Glutamatergic neuron (in vitro differentiated cells): Measurements from ENCODE around the gene GPD2. TPM values are rescaled to one million over a fixed set of nuclear protein-coding genes. Genes with fewer than 3 reads are reported as not detected.

Experiments used
- DNase-seq: peaks from one replicate; pipeline ENCODE4 v3.0.0; 2022
- H3K27ac Mint-ChIP-seq: one replicate; pipeline ENCODE4 v1.8.0; 2020; ENCODE audit warnings: mild to moderate bottlenecking, mixed read lengths, inconsistent platforms; ENCODE audit not compliant: unreplicated experiment
- H3K27me3 Mint-ChIP-seq: one replicate; pipeline ENCODE4 v1.8.0; 2020; ENCODE audit warnings: mild to moderate bottlenecking, moderate library complexity, mixed read lengths, inconsistent platforms; ENCODE audit not compliant: unreplicated experiment
- H3K36me3 Mint-ChIP-seq: one replicate; pipeline ENCODE4 v1.8.0; 2020; ENCODE audit warnings: mild to moderate bottlenecking, mixed read lengths, inconsistent platforms; ENCODE audit not compliant: unreplicated experiment
- H3K4me1 Mint-ChIP-seq: one replicate; pipeline ENCODE4 v1.8.0; 2020; ENCODE audit warnings: mild to moderate bottlenecking, low read depth, mixed read lengths, inconsistent platforms; ENCODE audit not compliant: unreplicated experiment
- H3K4me3 Mint-ChIP-seq: one replicate; pipeline ENCODE4 v1.8.0; 2020; ENCODE audit warnings: mild to moderate bottlenecking, mixed read lengths, inconsistent platforms; ENCODE audit not compliant: unreplicated experiment
- H3K9me3 Mint-ChIP-seq: one replicate; pipeline ENCODE4 v1.8.0; 2020; ENCODE audit warnings: mild to moderate bottlenecking, moderate library complexity, mixed read lengths, inconsistent platforms; ENCODE audit not compliant: unreplicated experiment
- total RNA-seq: library from RNA; stranded (reverse); fragmentation: NEBNext Ultra II Directional; extraction: Animal tissue kit (Norgen Biotek cat#: 25700); gene quantifications from one replicate; pipeline ENCODE4 v1.2.1, GENCODE V29; 2021; ENCODE audit not compliant: unreplicated experiment
- TF ChIP-seq, protein P1 (sequence below): fragments of 200-600 bp; sonication (generic); IDR thresholded peaks from one replicate; pipeline ENCODE4 v1.5.0; 2021; ENCODE audit not compliant: partially characterized antibody, unreplicated experiment

GPD2 gene
- total RNA-seq, 1 donor from 2014 or later, result 26.2 TPM

- no peak overlapping the region for H3K27ac Mint-ChIP-seq
Observed at GRCh38 chr2:156541706-156542105, 105.5 kb downstream of the GPD2 start.

GRCh38 chr2:156548413-156548812 lies 112.2 kb downstream of the GPD2 start:
- Mint-ChIP-seq H3K4me1 (no peaks in the 10 kb centered on the region), H3K9me3 (no peaks in the 10 kb centered on the region), H3K36me3 (no peaks in the 10 kb centered on the region), H3K27me3 (no peaks in the 10 kb centered on the region), H3K4me3 (no peak overlapping the region), H3K27ac (no peak overlapping the region)
- no peak for DNase-seq
- TF ChIP-seq, protein P1, sequence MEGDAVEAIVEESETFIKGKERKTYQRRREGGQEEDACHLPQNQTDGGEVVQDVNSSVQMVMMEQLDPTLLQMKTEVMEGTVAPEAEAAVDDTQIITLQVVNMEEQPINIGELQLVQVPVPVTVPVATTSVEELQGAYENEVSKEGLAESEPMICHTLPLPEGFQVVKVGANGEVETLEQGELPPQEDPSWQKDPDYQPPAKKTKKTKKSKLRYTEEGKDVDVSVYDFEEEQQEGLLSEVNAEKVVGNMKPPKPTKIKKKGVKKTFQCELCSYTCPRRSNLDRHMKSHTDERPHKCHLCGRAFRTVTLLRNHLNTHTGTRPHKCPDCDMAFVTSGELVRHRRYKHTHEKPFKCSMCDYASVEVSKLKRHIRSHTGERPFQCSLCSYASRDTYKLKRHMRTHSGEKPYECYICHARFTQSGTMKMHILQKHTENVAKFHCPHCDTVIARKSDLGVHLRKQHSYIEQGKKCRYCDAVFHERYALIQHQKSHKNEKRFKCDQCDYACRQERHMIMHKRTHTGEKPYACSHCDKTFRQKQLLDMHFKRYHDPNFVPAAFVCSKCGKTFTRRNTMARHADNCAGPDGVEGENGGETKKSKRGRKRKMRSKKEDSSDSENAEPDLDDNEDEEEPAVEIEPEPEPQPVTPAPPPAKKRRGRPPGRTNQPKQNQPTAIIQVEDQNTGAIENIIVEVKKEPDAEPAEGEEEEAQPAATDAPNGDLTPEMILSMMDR, result no peak

More at GRCh38 chr2:156541706-156542105, 105.5 kb downstream of the GPD2 start:
- TF ChIP-seq, protein P1, result no peak
- Mint-ChIP-seq H3K4me3 (no peak overlapping the region), H3K36me3 (no peaks in the 10 kb centered on the region), H3K9me3 (no peaks in the 10 kb centered on the region), H3K4me1 (peaks cover 8% of the 10 kb centered on the region), H3K27me3 (no peaks in the 10 kb centered on the region)
- DNase-seq, result no peak

DNA sequence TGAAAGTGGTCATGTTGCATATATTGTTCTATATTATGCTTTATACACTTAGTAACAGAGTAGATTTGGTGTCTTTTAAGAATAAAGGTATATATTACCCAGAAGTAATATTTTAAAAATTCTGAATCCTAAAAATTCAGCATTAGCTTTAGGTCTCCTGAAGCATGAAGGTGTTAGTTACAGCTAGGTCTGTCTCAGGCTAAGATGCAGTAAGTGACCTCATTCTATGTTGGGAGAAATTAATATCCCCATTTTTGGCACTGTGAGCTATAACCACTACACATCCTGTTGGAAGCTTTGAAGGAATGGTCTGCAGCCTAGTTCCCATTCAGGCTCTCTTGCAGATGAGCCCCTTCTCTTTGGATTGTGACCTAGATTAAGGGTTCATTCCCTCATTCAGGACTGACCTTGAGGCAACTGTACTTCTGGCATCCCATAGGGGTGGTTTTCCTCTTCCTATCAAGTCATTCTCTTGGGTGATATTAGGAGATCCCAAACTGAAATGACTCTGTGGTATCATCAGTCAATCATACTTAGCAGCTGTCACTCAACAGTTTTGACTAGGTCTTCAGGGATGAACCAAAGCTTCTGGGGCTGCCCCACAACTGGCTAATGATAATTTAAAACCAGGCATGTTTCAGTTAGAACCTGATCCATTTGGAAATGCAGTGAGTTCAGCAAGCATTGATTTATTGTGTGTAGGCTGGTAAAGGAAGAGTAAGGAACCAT lies 117.7 kb downstream of the GPD2 start:
- Mint-ChIP-seq H3K27ac (no peak overlapping the region), H3K36me3 (no peaks in the 10 kb centered on the region), H3K27me3 (no peaks in the 10 kb centered on the region), H3K4me3 (no peak overlapping the region), H3K4me1 (peaks cover 4% of the 10 kb centered on the region), H3K9me3 (peaks cover 2% of the 10 kb centered on the region)
- TF ChIP-seq, protein P1, result no peak
- no peak for DNase-seq

GRCh38 chr2:156561326-156561725 lies 125.1 kb downstream of the GPD2 start:
- TF ChIP-seq, protein P1, result no peak
- no peak for DNase-seq
- H3K4me1 Mint-ChIP-seq, result peaks cover 16% of the 10 kb centered on the region
- peaks cover 2% of the 10 kb centered on the region for H3K9me3 Mint-ChIP-seq
- no peak overlapping the region for H3K27ac Mint-ChIP-seq
- H3K27me3 Mint-ChIP-seq, result no peaks in the 10 kb centered on the region
- H3K4me3 Mint-ChIP-seq, result no peak overlapping the region
- H3K36me3 Mint-ChIP-seq, result no peaks in the 10 kb centered on the region

GRCh38 chr2:156562124-156562523 lies 125.9 kb downstream of the GPD2 start:
- H3K9me3 Mint-ChIP-seq, result peaks cover 2% of the 10 kb centered on the region
- H3K36me3 Mint-ChIP-seq, result no peaks in the 10 kb centered on the region
- H3K27me3 Mint-ChIP-seq, result no peaks in the 10 kb centered on the region
- TF ChIP-seq, protein P1, result no peak
- peak overlapping the region; percentile 17 for H3K27ac Mint-ChIP-seq
- peaks cover 16% of the 10 kb centered on the region for H3K4me1 Mint-ChIP-seq
- H3K4me3 Mint-ChIP-seq, result no peak overlapping the region
- no peak for DNase-seq
